K562 (cell line): Measurements from ENCODE around the gene TMCC2. TPM values are rescaled to one million over a fixed set of nuclear protein-coding genes. Genes with fewer than 3 reads are reported as not detected.
A peak's percentile ranks its signal among the peaks of the same experiment; 100 is the strongest.

ENCODE experiments used
- ARNT ChIP-seq, 2 experiments: fragments of 450-650 bp; IDR thresholded peaks; 2 replicates each; pipeline ENCODE4 v1.6.1; 2016; ENCODE audit warnings: mild to moderate bottlenecking in 1 of 2
- CBX1 ChIP-seq: sonication (generic); IDR thresholded peaks from 2 replicates; pipeline ENCODE4 v1.6.1; 2016; ENCODE audit warnings: antibody characterized with exemption, low read depth, mild to moderate bottlenecking
- CBX5 ChIP-seq: IDR thresholded peaks from 2 replicates; pipeline ENCODE4 v1.6.1; 2014; ENCODE audit warnings: low read depth, borderline replicate concordance
- CREB5 ChIP-seq: fragments of 250-450 bp; sonication (Bioruptor Pico); IDR thresholded peaks from 2 replicates; pipeline ENCODE4 v1.5.0; 2020; ENCODE audit warnings: mild to moderate bottlenecking
- DNMT1 ChIP-seq: fragments of 450-650 bp; IDR thresholded peaks from 2 replicates; pipeline ENCODE4 v1.6.1; 2016; ENCODE audit warnings: antibody characterized with exemption, mild to moderate bottlenecking
- E2F5 ChIP-seq: sonication (generic); formaldehyde crosslinking; IDR thresholded peaks from 2 replicates; pipeline ENCODE4 v1.8.0; 2022; ENCODE audit warnings: mild to moderate bottlenecking, missing genetic modification reagents
- FOS ChIP-seq: IDR thresholded peaks from 3 replicates; pipeline ENCODE4 v1.6.1; 2011; ENCODE audit not compliant: insufficient read length; ENCODE audit errors: extremely low read depth
- GTF2E2 ChIP-seq: fragments of 200-800 bp; sonication (Bioruptor generic); IDR thresholded peaks from 2 replicates; pipeline ENCODE4 v1.6.1; 2016; ENCODE audit warnings: missing genetic modification characterization, missing compliant biosample characterization
- HEY1 ChIP-seq: fragments of 250-450 bp; sonication (Bioruptor Pico); IDR thresholded peaks from 2 replicates; pipeline ENCODE4 v1.5.0; 2020; ENCODE audit warnings: mild to moderate bottlenecking, moderate library complexity, borderline replicate concordance
- HMG20B ChIP-seq: fragments of 250-450 bp; sonication (Bioruptor Pico); IDR thresholded peaks from 2 replicates; pipeline ENCODE4 v1.5.0; 2021; ENCODE audit warnings: mild to moderate bottlenecking
- MAFF ChIP-seq: IDR thresholded peaks from 2 replicates; pipeline ENCODE4 v1.6.1; 2012; ENCODE audit warnings: low read length, improper control_type of control experiment
- MLLT1 ChIP-seq, 2 experiments: fragments of 450-650 bp; IDR thresholded peaks; 2 replicates each; pipeline ENCODE4 v1.6.1; 2016
- MYC ChIP-seq, 2 experiments: fragments of 250-450 bp in 1 of 2; sonication (Bioruptor Pico) in 1 of 2; IDR thresholded peaks; 2 replicates each; pipeline versions ENCODE4 v1.5.1 to v1.6.1; 2012 to 2021; ENCODE audit warnings: low read depth in 2 of 2, borderline replicate concordance in 1 of 2, improper control_type of control experiment in 1 of 2, low read length in 1 of 2, mild to moderate bottlenecking in 1 of 2, moderate library complexity in 1 of 2
- RAD51 ChIP-seq: fragments of 450-650 bp; IDR thresholded peaks from 2 replicates; pipeline ENCODE4 v1.7.1; 2016; ENCODE audit warnings: low read depth, mild to moderate bottlenecking, borderline replicate concordance
- SNIP1 ChIP-seq: fragments of 450-650 bp; IDR thresholded peaks from 2 replicates; pipeline ENCODE4 v1.7.1; 2017; ENCODE audit warnings: low read depth, mild to moderate bottlenecking
- TFAP4 ChIP-seq: sonication (generic); formaldehyde crosslinking; IDR thresholded peaks from 2 replicates; pipeline ENCODE4 v1.8.0; 2022; ENCODE audit warnings: missing genetic modification reagents, mild to moderate bottlenecking, moderate library complexity, borderline replicate concordance
- ZC3H4 ChIP-seq: sonication (generic); formaldehyde crosslinking; IDR thresholded peaks from 2 replicates; pipeline ENCODE4 v1.9.0; 2021; ENCODE audit warnings: missing genetic modification reagents, borderline replicate concordance
- ZNF347 ChIP-seq: fragments of 450-650 bp; formaldehyde crosslinking; IDR thresholded peaks from 2 replicates; pipeline ENCODE4 v1.4.0; 2020; ENCODE audit warnings: low read depth, mild to moderate bottlenecking, moderate library complexity
- ZNF561 ChIP-seq: fragments of 450-650 bp; formaldehyde crosslinking; conservative IDR thresholded peaks from 2 replicates; pipeline ENCODE4 v1.4.0; 2020; ENCODE audit warnings: mild to moderate bottlenecking, moderate library complexity
- ZNF592 ChIP-seq: fragments of 450-650 bp; IDR thresholded peaks from 2 replicates; pipeline ENCODE4 v1.6.1; 2017; ENCODE audit warnings: antibody characterized with exemption, mild to moderate bottlenecking
- ZNF764 ChIP-seq: fragments of 250-450 bp; sonication (Bioruptor Pico); IDR thresholded peaks from 2 replicates; pipeline ENCODE4 v1.4.0; 2020; ENCODE audit warnings: low read depth, mild to moderate bottlenecking, moderate library complexity
- polyA plus RNA-seq, 8 experiments: library from polyadenylated mRNA; depleted of rRNA in 4 of 8; stranded (reverse) in 5 of 8; unstranded in 3 of 8; fragments of >200 nt; fragmentation: Nextera tagmentation in 2 of 8; fragmentation: Illumina TruSeq in 1 of 8; extraction: Ambion mirVana in 2 of 8; extraction: Trizol in 1 of 8; gene quantifications; 2 replicates each; pipeline versions ENCODE4 v1.2.1 to v1.2.3, GENCODE V29; 2011 to 2014; ENCODE audit warnings: inconsistent platforms in 1 of 8, missing spikeins in 1 of 8
- total RNA-seq, 7 experiments: library from RNA; depleted of rRNA in 6 of 7; stranded (reverse); fragments of >200 nt in 6 of 7; fragmentation: Illumina TruSeq in 2 of 7; extraction: Trizol in 2 of 7; gene quantifications; 2 replicates each; pipeline versions ENCODE4 v1.2.1 to v1.2.3, GENCODE V29; 2011 to 2021; ENCODE audit warnings: low replicate concordance in 1 of 7

TMCC2 gene
- total and polyA plus RNA-seq, 9 of the 15 experiments (the other 6 are each of a cell fraction or from before 2014, with no cell fraction given): 0.06 to 1.8 (median 0.98) TPM

GRCh38 chr1:205229399-205229871 lies 1.7 kb downstream of the TMCC2 start (continued):
- TF ChIP-seq CREB5 (no peak), CBX5 (no peak), SNIP1 (no peak), FOS (no peak), HMG20B (no peak), ZC3H4 (CRISPR knock-in tag) (no peak), MLLT1 (IDR thresholded peaks at IDR 0.05) (no peak), GTF2E2 (no peak), MYC (IDR thresholded peaks at IDR 0.05; ENCODE audit: low read depth, low read length) (peak; percentile 38; the same call in 1 of the 2 replicates), MYC (CRISPR knock-in tag; IDR thresholded peaks at IDR 0.05; ENCODE audit: borderline replicate concordance, low read depth) (no peak), E2F5 (CRISPR knock-in tag) (no peak), ZNF592 (no peak), TFAP4 (peak; percentile 41; the same call in 1 of the 2 replicates), DNMT1 (no peak), MAFF (peak; percentile 9; the same call in 1 of the 2 replicates), ARNT (IDR thresholded peaks at IDR 0.05) (0 out of 4 replicates have a peak, but pooled peaks of 1 of the 2 experiments have one; percentile 1), ZNF561 (CRISPR knock-in tag) (no peak), ZNF347 (CRISPR knock-in tag) (no peak), ZNF764 (CRISPR knock-in tag) (no peak), RAD51 (no peak), CBX1 (no peak), HEY1 (CRISPR knock-in tag) (no peak)
